GM19463 (cell line): ENCODE results near the gene CDKN2B-AS1.

ENCODE experiments used
- ATAC-seq: cut with Tn5 transposase; IDR thresholded peaks from one replicate; pipeline ENCODE4 v1.9.1; 2021; ENCODE audit warnings: mild to moderate bottlenecking, moderate library complexity; ENCODE audit not compliant: unreplicated experiment

CDKN2B-AS1 gene

DNA sequence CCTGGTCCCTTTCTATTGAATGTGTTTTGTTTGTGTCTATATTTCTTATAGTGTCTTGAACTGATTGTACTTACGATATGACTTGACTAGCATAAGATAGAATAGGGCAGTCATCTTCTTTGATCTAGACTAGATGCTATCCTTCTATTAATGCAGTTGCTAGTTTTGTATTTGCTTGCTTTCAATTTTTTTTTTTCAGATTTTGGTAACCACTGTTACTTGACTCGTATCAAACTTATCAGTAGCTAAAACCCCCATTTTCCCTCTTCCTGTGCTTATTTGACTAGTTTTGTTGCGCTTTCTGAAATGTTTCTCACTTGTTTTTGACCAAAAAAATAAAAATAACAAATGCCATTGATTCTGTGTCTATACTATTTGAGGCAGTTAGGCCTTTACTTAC, 83.5 kb downstream of the CDKN2B-AS1 start:
- no peak for ATAC-seq

DNA sequence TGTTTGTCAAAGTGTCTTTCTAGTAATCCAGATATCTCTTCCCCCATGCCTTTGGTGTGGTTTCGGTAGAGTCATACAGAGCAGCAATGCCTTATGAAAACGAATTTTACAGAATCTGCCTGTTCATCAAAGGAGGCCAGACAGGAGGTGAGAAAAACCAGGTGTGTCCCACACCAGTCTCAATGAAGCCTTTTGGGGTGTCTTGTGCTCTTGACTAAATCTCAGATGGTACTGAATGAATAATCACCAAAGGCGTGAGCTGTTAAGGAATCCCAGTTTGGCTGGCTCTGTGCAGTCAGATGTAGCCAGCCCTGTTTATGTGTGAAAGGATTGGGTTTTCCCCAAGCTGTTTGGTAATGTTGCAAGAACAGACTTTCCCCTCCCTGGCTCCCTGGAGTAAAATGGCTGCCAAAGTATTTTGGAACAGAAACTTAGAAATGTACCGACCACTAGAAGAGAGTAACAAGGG, 85.3 kb downstream of the CDKN2B-AS1 start:
- ATAC-seq = peak; percentile 83

DNA sequence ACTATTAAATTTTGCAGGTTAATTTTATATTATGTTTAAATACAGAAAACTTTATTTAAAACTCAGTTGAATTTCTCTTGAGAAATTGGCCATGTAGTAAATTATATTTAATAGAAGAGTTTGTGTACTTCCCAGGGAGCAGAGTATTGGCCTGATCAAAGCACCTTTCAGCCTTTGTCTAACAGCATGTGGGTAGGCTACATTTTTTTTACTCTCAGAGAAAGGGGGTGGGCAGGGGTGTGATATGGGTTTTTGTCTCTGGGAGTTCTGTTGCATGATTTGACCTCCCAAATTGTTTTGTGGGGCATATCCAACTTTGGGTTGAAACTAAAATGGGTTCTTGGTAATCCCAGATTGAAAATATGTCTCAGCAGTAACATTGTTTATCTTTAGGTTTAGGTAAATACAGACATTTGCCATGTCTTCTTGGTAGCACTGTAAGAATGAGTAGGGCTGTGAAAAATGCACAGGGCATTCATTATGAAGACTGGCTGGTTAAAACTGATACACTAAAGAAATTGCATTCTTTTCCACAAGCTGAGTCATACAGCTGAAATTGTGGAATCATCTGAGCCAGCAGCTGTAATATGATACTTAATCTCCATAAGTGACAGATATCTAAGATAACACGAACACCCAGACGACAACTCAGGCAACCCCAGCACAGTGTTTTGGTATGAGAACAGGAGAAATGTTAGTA, 89.9 kb downstream of the CDKN2B-AS1 start:
- ATAC-seq = no peak

DNA sequence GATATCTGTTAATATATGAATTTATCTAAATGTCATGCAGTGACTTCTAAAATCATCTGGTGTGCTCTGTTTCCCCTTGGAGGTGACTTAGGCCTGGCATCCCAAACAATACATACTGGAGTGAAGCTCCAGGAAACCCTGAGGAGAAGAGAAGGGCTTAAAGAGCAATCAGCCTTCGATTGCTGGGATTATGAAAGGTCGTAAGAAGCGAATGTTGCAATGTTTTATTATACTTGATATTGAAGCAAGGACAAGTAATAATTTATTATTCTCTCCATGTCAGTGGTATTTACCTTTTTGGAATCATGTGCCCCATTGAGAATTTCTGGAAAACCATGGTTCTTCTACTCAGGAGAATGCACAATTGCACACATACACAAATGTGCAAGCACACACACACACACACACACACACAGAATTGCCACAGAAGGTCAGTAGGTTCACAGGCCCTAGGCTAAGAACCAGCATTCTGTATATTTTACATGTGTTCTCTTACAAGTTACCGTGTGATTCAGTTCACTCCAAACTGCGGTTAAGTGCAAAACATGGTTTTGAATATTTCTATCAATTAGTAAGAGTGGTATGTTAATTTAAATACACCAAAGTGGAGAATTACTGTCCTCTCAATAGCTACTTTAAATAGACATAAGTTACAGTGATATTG, 93.6 kb downstream of the CDKN2B-AS1 start:
- no peak for ATAC-seq

DNA sequence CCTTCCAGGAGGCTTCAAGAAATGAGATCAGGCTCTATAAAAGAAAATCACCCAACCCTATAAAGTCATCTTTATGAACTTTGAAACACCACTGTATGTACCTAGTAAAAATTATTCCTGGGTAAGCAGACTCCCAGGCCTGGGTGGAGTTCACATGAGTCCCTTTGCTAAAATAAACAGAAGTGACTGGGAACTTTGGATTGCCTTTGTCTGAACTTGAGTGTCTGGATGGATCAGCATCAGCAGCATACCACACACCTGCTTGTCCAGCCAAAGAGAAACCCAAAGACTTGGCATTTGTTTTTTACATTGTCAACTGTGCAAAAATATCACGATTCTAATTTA, 94.1 kb downstream of the CDKN2B-AS1 start:
- no peak for ATAC-seq

DNA sequence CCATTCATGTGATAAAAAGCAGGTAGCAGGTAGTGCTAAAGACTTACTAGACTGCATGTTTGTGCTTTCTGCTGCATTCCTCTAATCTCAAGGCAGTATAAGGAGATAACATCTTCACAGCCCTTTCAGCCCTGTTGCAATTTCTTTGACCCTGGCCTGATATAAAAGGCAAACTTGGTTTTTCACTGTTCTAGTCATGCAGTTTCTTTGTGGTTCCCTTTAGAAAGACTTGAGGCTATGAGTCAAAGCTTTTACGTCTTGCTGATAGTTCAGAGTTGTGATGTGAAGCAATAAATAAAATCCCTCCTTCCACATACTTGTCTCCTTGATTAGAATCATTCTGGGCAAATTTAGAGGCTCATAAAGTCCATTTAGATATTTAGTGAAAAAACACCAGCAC, 103.1 kb downstream of the CDKN2B-AS1 start:
- no peak for ATAC-seq

DNA sequence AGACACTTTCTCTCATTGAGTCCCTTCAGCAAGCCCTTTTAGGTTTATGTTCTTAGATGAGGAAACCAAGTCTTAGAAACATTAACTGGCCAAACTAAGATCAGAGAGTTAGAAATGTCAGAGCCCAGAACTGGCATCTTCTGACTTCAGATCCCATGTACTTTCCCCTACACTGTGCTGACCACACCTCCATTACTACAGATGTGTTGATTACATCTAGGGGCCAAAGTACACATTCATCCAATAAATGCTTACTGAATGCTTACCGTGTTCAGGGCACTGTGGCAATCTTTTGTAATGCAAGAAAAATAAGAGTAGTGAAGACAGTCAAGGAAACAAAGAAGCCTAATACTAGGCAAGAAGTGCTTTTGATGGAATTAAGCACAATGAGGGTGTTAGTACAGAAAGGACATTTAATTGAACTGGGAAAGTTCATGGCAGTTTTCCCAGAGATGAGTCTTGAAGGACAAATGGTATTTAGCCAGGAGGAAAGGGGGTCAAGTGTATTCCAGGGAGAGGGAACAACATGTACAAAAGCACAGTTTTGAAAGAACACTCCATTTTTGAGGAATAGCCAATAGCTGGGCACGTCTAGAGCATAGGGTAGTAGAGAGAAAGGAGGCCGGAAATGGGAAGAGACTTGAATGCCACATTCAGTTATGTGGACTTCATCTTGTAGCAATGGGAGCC, 104.2 kb downstream of the CDKN2B-AS1 start:
- ATAC-seq = no peak

DNA sequence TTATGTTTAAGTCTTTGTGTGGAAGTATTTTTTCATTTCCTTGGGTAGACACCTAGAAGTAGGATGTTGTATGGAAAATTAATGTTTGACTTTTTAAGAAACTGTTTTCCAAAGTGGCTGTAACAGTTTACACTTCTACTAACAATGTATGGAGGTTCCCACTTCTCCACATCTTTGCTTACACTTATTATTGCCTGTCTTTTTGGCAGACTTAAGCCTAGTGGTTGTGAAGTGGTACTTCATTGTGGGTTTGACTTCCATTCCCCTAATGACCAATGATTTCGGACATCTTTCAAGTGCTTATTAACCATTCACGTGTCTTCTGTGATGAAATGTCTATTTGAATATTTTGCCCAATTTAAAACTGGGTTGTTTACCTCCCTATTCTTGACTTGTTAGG, 106.0 kb downstream of the CDKN2B-AS1 start:
- ATAC-seq = no peak

DNA sequence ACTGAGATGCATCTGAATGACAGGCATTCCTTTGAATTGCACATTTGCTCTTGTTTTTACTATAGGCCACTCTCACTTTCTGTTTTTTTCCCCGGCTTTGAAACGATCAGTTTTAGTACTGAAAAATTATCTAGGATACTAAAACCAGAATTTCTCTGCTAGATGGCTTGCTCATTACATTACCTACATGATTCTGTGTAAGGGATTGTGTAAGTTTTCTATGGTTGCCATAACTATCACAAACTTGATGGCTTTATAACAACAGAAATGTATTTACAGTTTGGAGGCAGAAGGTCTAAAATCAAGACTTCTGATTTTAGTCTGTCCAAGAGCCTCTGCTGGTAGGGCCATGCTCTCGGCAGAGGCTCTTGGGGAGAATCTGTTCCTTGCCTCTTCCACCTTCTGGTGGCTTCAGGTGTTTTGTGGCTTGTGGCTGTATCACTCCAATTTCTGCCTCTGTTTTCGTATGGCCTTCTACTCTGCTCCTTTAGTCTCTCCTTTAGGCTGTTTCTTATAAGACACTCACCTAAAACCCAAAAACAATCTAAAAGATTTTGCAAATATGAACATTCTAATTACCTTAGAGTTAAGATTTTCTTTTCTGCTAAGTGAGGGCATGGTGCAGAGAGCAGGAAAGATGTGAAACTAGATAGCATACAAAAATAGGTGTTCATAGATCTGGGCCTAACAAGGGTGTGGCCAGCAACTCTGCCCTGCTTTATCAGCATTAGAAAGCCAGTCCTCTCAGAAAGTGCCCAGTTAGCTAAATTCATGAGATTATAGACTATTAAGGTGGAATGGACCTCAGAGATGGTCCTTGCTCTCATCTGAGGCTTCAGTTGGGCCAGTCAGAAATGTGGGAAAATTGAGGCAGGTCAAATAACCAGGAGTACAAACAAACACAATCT, 107.8 kb downstream of the CDKN2B-AS1 start:
- ATAC-seq = no peak

DNA sequence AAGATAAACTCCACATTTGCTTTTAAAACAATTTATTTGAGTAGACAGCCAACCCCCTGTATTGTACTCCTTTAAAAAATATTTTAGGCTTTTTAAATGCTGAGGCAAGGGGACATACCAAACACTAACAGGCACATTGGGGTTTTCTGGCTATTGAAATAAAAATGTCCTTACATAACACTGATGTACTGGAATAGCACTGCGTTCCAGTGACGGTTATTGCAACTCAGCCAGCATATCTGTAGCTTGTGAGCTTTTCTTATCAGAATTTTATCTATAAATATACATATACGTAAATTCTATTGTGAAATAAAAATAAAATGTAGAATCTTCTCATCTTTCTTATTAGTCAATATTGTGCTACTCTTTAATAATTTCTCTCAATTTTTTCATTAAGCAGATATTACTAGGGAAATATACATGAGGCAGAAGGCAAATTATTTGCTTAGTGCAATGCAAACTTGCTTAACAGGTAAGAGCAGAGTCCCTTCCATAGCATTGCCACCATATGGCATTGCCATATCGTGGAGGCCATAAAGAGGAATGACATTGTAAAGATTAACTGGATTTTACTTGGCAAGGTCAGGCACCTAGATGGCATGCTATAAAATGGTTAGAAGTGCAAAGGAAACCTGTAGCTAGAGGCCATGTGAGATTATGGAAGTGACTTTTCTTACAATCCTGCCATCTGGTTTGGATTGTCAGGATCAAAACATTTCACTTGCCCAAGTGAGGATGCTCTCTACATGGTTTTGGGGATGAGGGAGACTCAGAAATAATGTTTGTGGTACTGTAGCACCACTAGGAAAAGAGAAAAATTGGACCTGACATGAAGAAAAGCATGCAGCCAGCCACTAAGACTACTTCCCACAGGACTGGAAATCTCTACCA, 109.3 kb downstream of the CDKN2B-AS1 start:
- ATAC-seq = no peak

DNA sequence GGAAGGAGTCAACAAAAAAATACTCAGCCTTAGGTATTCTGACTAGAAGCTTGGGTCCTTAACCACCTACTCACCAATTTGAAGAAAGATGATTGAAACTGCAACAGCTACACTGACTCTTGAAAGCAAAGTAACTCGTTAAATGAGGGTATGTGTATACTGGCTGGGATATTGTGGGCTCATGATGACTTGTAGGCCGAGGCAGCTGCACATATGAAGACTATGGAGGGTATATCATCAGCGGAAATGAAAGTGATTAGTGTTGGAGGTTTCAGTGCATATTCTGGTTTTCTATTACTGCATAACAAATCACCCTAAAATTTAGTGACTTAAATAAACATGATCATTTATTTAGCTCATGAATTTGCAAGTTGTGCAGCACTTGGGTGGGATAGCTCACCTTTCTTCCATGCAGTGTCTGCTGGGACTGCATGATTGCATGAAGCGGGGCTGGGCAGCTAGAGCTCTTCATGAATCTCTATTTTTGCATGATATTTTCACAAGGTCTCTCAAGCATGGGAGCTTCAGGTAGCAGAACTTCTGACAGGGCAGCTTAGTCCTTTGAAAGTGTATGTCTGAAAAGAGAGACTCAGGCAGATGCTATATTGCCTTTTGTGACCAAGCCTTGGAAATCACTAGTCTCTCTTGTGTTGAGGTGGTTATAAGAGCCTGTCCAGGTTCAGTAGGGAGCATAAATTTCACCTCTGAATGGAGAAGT, 110.6 kb downstream of the CDKN2B-AS1 start:
- peak; percentile 99 for ATAC-seq

DNA sequence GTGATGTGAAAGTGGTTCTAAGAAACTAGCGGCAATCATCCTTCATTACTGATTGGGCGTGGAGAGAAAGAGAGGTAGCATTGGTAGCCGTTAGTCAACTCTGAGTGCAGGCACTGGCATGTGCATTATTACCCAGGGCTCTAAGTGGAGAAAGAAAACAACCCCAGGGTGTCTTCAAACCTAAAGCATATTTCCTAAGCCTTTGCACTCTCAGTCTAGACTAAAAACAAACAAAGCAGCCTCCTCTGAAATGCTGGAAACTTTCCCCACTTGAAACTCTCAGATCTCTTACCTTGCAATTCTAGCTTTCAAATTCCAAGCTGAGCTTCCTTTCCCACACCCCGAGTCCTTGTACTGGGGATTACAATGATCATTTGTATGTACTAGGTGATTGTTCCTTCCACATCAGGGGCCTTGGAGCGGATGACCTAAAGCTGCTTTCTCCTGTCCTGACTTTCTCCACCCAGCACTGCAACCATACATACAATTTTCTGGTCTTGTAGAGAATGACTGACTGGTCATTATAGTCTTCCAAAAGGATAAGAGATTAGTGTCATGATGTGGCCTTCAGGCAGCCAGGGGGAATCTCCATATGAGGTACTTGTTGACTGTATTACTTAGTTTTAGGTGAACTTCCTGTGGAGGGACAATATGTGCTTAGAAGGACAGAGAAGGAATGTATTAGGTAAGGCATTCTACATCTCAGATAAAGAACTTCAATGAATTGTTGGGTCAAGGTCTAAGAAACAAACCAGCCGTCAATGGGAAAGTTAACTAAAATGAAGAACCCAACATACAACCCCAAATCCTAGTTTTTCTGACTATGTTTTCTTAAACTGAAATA, 112.8 kb downstream of the CDKN2B-AS1 start:
- no peak for ATAC-seq

DNA sequence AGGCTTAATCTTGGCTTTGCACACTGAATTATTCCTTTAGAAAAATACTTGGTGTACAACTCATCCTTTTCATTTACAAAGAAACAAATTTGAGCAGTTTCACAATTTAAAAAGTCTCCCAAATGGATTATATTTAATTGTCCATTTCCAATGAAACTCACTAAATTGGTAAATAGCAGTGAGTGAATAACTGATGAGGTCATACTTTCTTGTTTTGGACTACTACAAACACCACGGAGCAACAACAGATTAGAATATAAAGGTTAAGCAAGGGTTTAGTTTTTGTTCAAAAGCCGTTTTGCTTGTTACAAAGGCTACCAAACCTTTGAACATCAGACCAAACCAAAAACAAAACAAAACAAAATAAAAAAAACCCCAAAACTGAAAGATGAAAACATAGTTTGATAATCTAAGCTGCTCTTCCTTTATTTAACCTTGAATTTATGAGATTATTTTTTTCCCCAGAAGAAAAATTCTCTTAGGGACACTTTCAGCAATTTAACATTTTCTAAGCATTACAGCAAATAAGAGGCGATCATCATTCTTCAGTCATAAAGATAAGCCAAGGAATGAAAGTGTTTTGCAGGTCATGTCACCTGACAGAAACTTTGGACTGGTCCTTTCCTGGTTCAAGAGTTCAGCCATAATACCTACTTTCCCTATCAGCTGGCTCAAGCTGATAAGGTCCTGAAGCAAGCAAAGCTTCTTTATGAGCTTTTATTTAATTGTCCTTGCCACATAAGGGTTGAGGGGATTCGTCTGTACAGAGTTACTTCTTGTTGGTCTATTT, 114.2 kb downstream of the CDKN2B-AS1 start:
- no peak for ATAC-seq

DNA sequence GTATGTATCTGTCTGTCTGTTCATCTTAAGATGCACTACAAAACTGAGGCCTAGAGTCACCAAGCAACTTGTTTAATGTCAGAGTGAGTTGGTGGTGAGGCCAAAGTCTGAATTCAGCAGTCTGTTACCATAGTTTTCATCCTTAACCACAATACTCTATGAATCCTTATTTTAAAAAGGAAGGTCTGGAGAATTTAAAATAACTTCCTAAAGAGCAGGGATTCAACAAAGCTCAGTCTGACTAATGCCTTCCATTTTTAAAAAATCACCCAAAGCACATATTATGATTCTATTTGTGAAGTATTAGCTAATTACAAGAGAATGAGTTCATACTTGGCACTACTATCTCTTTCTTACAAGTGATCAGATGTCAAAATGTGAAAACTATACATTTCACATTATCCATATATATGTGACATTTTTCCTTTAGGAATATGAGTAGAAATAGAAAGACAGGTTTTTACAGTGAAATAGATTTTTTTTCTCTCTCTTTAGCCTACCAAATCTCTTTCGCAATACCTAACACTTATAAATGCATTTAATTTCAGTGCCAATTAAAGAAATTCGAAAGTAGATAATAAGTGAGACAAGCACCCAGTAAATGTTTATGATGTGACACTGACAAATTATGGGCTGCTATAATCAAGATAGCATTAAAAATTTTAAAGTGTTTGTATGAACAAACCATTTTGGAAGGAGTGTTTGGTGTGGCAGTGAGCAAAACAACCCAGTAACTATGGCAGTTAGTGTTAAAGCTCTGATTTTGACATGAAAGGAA, 116.8 kb downstream of the CDKN2B-AS1 start:
- no peak for ATAC-seq

DNA sequence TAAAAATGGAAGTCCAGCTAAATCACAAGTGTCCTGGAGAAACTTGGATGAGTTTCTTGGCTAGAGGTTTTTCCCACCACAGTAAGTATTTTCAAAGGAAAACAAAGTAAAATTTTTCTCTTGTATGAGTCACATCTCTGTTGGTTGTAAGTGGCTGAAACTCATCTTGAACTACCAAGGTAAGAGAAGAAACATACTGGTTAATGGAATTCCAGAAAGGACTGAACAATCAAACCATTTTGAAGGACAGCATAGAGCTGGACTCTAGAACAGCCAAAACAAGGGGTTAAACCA, 117.3 kb downstream of the CDKN2B-AS1 start:
- no peak for ATAC-seq

DNA sequence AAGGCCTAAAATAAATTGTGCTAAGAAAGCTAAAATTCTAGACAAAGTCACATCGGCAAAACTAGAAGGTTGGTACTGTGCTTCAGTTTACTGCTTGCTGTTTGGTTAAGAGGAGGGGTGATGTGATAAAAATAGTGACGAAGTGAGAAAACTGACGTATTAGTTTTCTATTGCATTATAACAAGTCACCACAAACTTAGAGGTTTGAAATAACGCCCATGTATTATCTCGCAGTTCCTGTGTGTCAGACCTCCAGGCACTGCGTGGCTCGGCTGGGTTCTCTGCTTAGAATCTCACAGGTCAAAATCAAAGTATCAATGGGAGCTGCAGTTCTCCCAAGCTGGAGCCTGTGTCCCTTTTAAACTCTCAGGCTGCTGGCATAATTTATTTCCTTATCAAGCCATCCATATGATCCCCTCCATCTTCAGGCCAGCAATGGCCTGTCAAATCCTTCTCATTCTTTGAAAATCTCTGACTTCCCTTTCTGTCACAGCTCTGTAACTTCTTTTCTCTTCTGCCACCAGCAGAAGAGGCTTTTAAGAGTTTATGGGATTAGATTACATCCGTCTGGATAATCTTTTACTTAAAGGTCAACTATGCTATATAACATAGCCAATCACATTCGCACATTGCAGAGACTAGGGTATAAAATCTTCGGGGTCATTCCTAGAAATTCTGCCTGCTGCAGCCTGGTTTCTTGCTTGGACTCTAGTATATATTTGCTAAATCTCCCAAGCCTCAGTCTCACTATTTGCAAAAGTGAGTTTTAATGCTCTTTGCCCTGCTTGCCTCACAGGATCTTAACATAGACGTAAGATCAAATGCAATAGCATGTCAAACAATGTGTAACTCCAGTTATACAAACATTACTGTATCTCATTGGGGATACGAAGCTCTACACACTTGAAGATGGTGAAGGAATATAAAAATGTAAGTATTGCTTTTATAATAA, 118.6 kb downstream of the CDKN2B-AS1 start:
- ATAC-seq = no peak
